Umbilical cord (tissue), 2 donors: ENCODE measurements around the gene MLLT3. TPM values are rescaled to one million over a fixed set of nuclear protein-coding genes. Genes with fewer than 3 reads are reported as not detected.
A peak's percentile ranks its signal among the peaks of the same experiment; 100 is the strongest.

Source experiments
- DNase-seq: peaks from one replicate; pipeline ENCODE4 v3.0.0-alpha.2; 2015; ENCODE audit warnings: low spot score
- total RNA-seq: library from RNA; depleted of rRNA; stranded (reverse); fragments of >200 nt; gene quantifications from one replicate; pipeline ENCODE4 v1.2.3, GENCODE V29; 2014; ENCODE audit warnings: low replicate concordance; ENCODE audit not compliant: insufficient read depth

MLLT3 gene
- total RNA-seq, 1 donor from 2014 or later, result 23.1 TPM

DNA sequence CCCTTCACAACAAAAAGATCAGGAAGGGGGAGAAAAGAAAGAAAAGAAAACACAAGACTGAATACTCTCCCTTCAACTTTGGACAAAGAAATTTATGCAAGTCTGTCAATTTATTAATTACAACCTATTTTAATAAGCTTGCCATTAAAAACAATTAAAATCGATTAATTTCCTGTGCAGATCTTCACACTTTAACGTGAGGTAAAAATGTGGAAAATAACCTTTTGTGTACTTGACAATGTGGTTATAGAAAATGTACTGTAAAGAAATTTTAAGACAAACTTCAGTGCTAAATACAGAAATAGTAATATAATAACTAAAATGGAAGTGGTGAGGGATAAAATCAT lies 2.7 kb upstream of the MLLT3 start:
- no peak for DNase-seq

GRCh38 chr9:20624201-20625002 lies 2.1 kb upstream of the MLLT3 start:
- peak; percentile 85 for DNase-seq

- no peak for DNase-seq
Observed at GRCh38 chr9:20623748-20624124, 1.4 kb upstream of the MLLT3 start.

GRCh38 chr9:20623021-20623747 lies 885 bp upstream of the MLLT3 start:
- DNase-seq, result peak; percentile 27

DNA sequence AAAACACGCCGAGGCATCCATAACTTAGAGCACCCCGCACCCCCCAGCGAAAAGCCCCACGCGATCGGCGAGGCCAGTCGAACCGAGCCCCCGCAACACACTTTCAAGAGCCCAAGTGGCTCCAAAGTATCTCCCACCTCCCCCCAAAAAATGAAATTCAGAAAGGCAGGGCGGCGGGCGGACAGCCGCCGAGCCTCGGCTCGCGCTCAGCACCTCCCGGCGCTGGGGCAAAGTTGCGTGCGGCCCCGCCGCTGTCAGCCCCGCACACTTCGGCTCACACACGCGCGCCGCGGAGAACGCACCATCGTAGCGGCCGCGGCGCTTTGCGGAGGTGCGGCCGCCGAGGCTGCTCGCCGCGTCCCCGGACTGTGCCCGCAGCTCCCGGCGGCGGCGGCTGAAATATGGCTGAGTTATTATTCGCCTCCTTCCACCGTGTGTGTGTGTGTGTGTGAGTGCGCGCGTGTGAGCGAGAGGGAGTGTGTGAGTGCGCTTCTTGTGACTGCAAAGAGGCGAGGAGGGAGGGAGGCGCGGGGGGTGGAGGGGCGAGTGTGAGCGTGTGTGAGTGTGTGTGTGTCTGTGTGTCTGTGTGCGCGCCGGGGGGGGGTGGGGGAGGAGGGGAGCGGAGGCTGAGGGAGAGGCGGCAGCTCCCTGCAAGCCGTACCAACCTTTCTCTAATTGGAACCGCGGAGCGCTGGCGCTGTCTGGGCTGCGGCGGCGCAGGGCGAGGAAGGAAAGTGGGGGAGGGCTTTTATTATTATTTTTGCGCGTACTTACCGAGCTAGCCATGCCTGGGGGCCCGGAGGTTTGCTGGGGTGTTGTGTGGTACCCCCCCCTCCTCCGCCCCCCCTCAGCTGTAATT lies 599 bp downstream of the MLLT3 start:
- peak; percentile 80 for DNase-seq

DNA sequence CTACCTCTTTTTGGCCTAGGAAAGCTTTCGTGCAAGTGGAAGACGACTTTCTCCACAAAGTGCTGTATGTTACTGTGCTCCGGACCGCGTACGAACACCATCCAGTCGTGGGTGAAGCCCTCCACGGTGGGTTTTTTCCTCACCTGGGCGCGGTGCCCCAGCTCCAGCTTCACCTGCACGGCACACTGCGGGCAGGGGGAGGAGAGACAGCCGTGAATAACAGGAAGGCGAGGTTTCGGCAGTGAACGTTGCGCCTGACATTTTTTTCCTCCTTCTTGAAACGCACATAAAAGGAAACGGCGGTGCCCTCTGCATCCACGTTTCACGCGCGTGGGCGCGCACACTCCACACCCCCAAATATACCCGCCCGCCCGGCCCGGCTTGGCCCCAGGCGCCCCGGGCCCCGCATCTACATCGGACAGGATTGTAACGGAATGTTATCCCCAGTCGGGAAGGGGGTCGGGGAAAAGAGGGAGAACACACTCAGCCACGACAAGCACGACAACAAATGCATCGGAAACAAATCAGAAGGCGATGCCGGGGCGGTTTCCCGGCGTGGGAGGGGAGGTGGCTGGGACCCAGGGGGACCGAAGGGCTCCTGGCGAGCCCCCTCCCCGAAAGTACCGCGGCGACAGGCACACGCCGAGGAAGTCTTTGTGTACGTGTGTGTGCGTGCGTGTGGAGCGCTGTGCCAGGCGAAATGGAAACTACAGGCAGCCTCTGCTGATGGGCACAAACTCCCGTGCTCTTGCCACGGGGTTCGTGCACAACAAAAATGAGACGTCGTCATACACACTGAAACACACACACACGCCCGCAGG lies 1.4 kb downstream of the MLLT3 start:
- DNase-seq, result peak; percentile 33

DNA sequence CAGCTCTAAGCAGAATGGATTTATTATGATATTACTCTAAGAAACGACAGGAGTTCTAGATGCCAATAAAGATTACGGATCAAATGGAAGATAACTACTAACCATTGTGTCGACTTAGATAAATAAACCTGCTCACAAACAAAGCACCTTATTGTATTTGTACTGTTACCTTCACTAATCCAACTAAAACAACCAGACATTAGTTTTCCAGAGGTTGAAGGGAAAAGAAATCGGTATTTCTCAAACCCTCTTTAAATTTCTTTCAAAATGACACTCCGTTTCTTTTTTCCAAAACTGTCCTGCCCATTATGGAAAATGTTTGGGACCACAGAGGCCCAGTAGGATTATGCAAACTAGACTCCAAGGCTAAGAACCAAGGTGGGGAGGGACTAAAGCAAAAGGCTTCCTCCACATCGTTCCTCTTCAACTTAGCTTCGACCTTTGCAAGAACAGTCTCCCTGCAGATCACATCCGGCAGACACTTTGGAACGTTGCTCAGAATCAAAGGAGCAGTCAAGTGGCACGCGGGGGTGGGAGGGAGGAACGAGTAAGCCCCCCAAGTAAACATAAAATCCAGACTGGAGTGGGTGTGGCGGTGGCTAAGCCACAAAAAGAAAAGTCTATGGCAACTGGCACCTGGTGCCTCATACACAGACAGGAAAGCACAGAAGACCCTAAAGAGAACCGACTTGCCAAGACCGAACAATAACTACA lies 2.7 kb downstream of the MLLT3 start:
- peak; percentile 19 for DNase-seq

DNA sequence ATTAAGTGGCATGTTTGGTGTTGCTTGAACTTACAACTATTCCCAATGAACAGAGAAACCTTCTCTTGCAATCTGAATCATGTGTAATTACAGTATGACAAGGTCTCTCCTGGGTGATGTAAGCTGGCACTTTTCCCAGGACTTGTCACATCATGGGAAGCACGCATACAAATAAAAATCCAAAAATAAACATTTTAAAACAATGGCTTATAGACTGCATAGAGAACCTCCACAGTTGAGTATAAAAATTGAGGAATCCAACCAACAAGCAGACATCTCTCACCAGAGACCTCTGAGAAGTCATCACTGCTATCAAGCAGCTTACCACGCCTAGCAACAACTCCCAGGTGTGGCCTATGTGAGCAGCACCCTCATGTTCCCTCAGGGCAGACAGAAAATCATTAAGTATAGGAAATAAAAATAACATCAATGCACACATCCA lies 3.9 kb downstream of the MLLT3 start:
- no peak for DNase-seq

- DNase-seq, result no peak
Observed at GRCh38 chr9:20616808-20617207, 5.5 kb downstream of the MLLT3 start.

DNA sequence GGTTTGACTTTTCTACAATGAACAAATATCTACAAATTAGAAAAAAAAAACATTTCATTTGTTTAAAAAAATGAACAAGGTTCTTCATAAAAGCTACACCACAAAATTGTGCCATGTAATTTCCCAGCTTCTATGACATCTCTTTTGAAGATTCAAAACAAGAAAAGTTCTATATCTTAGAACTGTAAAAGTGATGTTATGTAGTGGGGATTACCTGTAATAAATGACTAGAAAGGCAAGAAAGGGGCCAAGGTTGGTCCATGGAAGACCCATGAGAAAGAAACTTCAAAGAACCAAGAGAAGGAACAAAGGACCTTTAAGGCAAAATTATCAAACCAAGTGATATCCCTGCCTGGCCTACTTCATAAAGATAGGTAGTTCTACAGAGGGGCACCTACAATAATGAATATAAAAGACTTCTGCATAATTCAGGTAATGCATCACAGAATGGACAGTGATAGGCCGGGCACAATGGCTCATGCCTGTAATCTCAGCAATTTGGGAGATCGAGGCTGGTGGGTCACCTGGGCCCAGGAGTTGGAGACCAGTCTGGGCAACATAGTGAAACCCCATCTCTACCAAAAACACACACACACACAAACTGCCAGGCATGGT lies 7.6 kb downstream of the MLLT3 start:
- no peak for DNase-seq

- DNase-seq, result no peak
Observed at GRCh38 chr9:20611691-20612287, 10.5 kb downstream of the MLLT3 start.

DNA sequence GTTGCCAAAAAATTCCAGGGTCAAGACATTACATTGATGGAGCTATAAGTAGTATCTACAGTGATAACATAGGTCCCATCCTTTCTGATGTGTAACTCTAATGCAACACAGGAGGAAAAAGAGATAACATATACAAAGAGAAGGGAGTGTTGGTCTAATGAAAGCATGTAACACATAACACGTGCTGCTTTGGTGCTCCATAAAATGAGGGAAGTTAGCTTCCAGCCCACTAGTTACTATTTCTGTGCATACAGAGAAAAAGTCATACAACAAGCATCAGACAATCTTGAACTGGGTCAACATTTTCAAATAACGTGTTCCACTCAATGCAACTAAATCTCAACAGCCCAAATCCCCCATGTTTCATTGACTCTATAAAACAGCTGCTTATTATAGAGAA lies 11.7 kb downstream of the MLLT3 start:
- DNase-seq, result no peak

- DNase-seq, result no peak
Observed at GRCh38 chr9:20608582-20608981, 13.7 kb downstream of the MLLT3 start.

GRCh38 chr9:20606652-20607051 lies 15.6 kb downstream of the MLLT3 start:
- DNase-seq, result no peak

DNA sequence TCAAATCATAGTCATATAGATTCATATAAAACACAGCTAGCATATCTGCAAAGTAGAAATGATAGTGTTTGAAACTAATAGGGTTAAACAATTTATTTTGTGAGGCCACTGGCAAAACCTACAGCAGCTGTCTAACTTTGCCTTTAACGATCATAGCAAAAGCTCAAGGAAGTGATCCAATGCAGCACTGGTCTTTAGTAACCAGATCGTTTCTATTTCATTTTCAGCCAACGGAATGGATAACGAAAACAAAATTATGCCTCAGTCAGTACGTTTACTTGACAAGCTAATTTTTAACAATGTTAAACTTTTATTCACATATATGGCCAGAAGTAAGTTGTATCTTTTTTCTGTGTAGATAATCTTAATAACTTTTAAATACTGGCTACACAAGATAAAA lies 17.7 kb downstream of the MLLT3 start:
- peak; percentile 60 for DNase-seq

- DNase-seq, result no peak
Observed at GRCh38 chr9:20603524-20604268, 18.6 kb downstream of the MLLT3 start.

DNA sequence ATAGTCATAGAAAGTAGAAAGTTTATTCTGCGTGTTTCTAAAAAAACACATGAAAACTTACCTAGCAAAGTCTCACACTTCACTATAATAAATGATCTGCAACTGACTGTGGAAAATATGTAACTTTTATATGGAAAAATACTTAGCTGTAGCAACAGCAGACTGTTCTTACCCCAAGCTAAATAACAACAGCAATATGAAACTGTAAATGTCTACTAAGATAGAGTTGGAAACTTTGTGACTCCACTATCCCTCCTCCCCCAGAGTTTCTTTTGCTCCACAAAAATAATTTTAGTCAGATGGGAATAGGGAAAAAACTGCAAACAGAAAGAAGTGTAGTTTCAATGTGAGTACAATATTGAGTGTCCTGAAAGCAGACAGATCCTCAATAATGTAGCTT lies 21.0 kb downstream of the MLLT3 start:
- DNase-seq, result no peak

- no peak for DNase-seq
Observed at GRCh38 chr9:20599195-20599594, 23.1 kb downstream of the MLLT3 start.

DNA sequence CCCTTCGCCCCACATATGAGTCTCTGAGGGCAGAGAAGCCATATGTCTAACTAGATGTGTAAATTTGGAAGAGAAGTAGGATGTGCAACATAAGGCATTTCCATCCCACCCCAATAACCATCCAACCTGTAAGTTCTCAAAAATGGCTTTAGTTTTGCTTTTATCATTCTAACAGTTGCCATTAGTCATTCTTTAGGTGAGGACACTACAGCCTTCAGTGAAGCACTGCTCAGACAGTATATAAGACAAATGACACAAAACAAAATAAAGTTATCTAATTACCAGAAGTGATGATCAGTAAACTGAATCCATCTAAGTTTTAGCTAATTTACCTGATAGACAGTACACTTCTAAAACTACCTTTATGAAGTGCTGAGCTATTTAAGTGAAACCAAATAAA lies 23.9 kb downstream of the MLLT3 start:
- DNase-seq, result no peak
